ENCODE results near the gene LRRC74A. TPM values are rescaled to one million over a fixed set of nuclear protein-coding genes. Genes with fewer than 3 reads are reported as not detected.

The LRRC74A gene
- total RNA-seq, 1 experiment from 2014 or later: not detected

GRCh38 chr14:76916040-76916715 is 90.0 kb downstream of the LRRC74A start:
- Mint-ChIP-seq H3K36me3 (ENCODE audit: insufficient read depth, unreplicated experiment) (peaks cover 17% of the 10 kb centered on the region), H3K4me3 (ENCODE audit: low read depth, unreplicated experiment) (no peak overlapping the region), H3K27me3 (ENCODE audit: unreplicated experiment) (no peaks in the 10 kb centered on the region), H3K27ac (ENCODE audit: unreplicated experiment) (no peak overlapping the region), H3K4me1 (ENCODE audit: low read depth, unreplicated experiment) (peaks cover 60% of the 10 kb centered on the region), H3K9me3 (ENCODE audit: low read depth, unreplicated experiment) (no peaks in the 10 kb centered on the region)
- no TSS peak for BruUV-seq (replicated peaks)
- no peak for TF ChIP-seq CTCF (IDR thresholded peaks at IDR 0.05; ENCODE audit: unreplicated experiment)
- intact Hi-C loops (cut with micrococcal nuclease; ENCODE audit: unreplicated experiment): loop anchor here (5.0 kb wide), 1 partner anchor 46 kb away; no protein-coding TSS in a partner anchor
- CTCF ChIA-PET: no interaction called here
- DNase-seq: no peak

GRCh38 chr14:76917158-76917596 is 91.0 kb downstream of the LRRC74A start:
- H3K4me3 Mint-ChIP-seq (ENCODE audit: low read depth, unreplicated experiment): no peak overlapping the region
- H3K27ac Mint-ChIP-seq (ENCODE audit: unreplicated experiment): no peak overlapping the region
- no peaks in the 10 kb centered on the region for H3K9me3 Mint-ChIP-seq (ENCODE audit: low read depth, unreplicated experiment)
- DNase-seq: peak; percentile 65
- no peaks in the 10 kb centered on the region for H3K27me3 Mint-ChIP-seq (ENCODE audit: unreplicated experiment)
- peak; percentile 23 for TF ChIP-seq CTCF (IDR thresholded peaks at IDR 0.05; ENCODE audit: unreplicated experiment)
- intact Hi-C loops (cut with micrococcal nuclease; ENCODE audit: unreplicated experiment): loop anchor here (5.0 kb wide), 1 partner anchor 45 kb away; no protein-coding TSS in a partner anchor
- peaks cover 17% of the 10 kb centered on the region for H3K36me3 Mint-ChIP-seq (ENCODE audit: insufficient read depth, unreplicated experiment)
- BruUV-seq (replicated peaks): no TSS peak
- H3K4me1 Mint-ChIP-seq (ENCODE audit: low read depth, unreplicated experiment): peaks cover 63% of the 10 kb centered on the region
- CTCF ChIA-PET: interaction anchor here (2.0 kb wide), 1 partner anchor 45 kb away, joined by 9 read pairs; no protein-coding TSS in a partner anchor

- BruUV-seq (replicated peaks): no TSS peak
- Mint-ChIP-seq H3K36me3 (ENCODE audit: insufficient read depth, unreplicated experiment) (peaks cover 17% of the 10 kb centered on the region), H3K27me3 (ENCODE audit: unreplicated experiment) (no peaks in the 10 kb centered on the region), H3K4me3 (ENCODE audit: low read depth, unreplicated experiment) (no peak overlapping the region), H3K4me1 (ENCODE audit: low read depth, unreplicated experiment) (peaks cover 63% of the 10 kb centered on the region), H3K27ac (ENCODE audit: unreplicated experiment) (peak overlapping the region; percentile 84), H3K9me3 (ENCODE audit: low read depth, unreplicated experiment) (no peaks in the 10 kb centered on the region)
- intact Hi-C loops (cut with micrococcal nuclease; ENCODE audit: unreplicated experiment): loop anchor here (2.0 to 5.0 kb wide), 3 partner anchors 29 to 105 kb away; no protein-coding TSS in a partner anchor
- TF ChIP-seq CTCF (IDR thresholded peaks at IDR 0.05; ENCODE audit: unreplicated experiment): no peak
- CTCF ChIA-PET: interaction anchor here (0.5 to 2.4 kb wide), 5 partner anchors 33 to 743 kb away, joined by 3 to 9 read pairs (median 5); partner anchors contain the start of gene IRF2BPL
- no peak for DNase-seq
Measured at GRCh38 chr14:76917745-76918255, 91.6 kb downstream of the LRRC74A start.

GRCh38 chr14:76918256-76918781 is 92.1 kb downstream of the LRRC74A start:
- H3K27ac Mint-ChIP-seq (ENCODE audit: unreplicated experiment): peak overlapping the region; percentile 84
- H3K4me3 Mint-ChIP-seq (ENCODE audit: low read depth, unreplicated experiment): no peak overlapping the region
- no peak for TF ChIP-seq CTCF (IDR thresholded peaks at IDR 0.05; ENCODE audit: unreplicated experiment)
- peaks cover 63% of the 10 kb centered on the region for H3K4me1 Mint-ChIP-seq (ENCODE audit: low read depth, unreplicated experiment)
- intact Hi-C loops (cut with micrococcal nuclease; ENCODE audit: unreplicated experiment): loop anchor here (2.0 to 5.0 kb wide), 3 partner anchors 28 to 104 kb away; no protein-coding TSS in a partner anchor
- H3K27me3 Mint-ChIP-seq (ENCODE audit: unreplicated experiment): no peaks in the 10 kb centered on the region
- H3K9me3 Mint-ChIP-seq (ENCODE audit: low read depth, unreplicated experiment): no peaks in the 10 kb centered on the region
- peaks cover 17% of the 10 kb centered on the region for H3K36me3 Mint-ChIP-seq (ENCODE audit: insufficient read depth, unreplicated experiment)
- no peak for DNase-seq
- CTCF ChIA-PET: interaction anchor here (0.5 to 2.4 kb wide), 9 partner anchors 18 to 743 kb away, joined by 3 to 10 read pairs (median 4); partner anchors contain the start of gene IRF2BPL
- no TSS peak for BruUV-seq (replicated peaks)

Measured in Calu3 (cell line).